Measurements from ENCODE around the gene INPP1. TPM values are rescaled to one million over a fixed set of nuclear protein-coding genes. Genes with fewer than 3 reads are reported as not detected.
A peak's percentile ranks its signal among the peaks of the same experiment; 100 is the strongest.
"Not testable (repeated sequence)": the region's sequence is repeated elsewhere in the genome, so short reads cannot be mapped to it uniquely, and the experiment has no call there.

Gene INPP1
- 7.2 TPM for total RNA-seq
- polyA plus RNA-seq (ENCODE audit: insufficient read depth in 1 of 8, insufficient read length in 8 of 8, low replicate concordance in 1 of 8): 10 to 100 TPM; 15.5 to 24.1 (median 19.3) TPM
- long read RNA-seq, donor 1, partial matches to known transcripts: 0 of 3 reads
- long read RNA-seq, donor 1, other reads (novel, unspliced or antisense): 0 of 3 reads
- long read RNA-seq, donor 2, partial matches to known transcripts: 0 of 2 reads
- long read RNA-seq, donor 2, other reads (novel, unspliced or antisense): 0 of 2 reads
- long read RNA-seq, donor 3, partial matches to known transcripts: 17 of 23 reads
- long read RNA-seq, donor 3, other reads (novel, unspliced or antisense): 0 of 23 reads
- long read RNA-seq, donor 4, partial matches to known transcripts: 0 of 4 reads
- long read RNA-seq, donor 4, other reads (novel, unspliced or antisense): 0 of 4 reads
- long read RNA-seq, donor 5, transcript INPP1-201 (6 exons, 1,919 nt): major isoform, 9 of 22 reads
- long read RNA-seq, donor 5, partial matches to known transcripts: 11 of 22 reads
- long read RNA-seq, donor 5, other reads (novel, unspliced or antisense): 0 of 22 reads
- long read RNA-seq, donor 6, partial matches to known transcripts: 0 of 8 reads
- long read RNA-seq, donor 6, other reads (novel, unspliced or antisense): 0 of 8 reads
- long read RNA-seq, donor 7, partial matches to known transcripts: 0 of 5 reads
- long read RNA-seq, donor 7, other reads (novel, unspliced or antisense): 0 of 5 reads
- long read RNA-seq, donor 8, partial matches to known transcripts: 0 of 2 reads
- long read RNA-seq, donor 8, other reads (novel, unspliced or antisense): 0 of 2 reads
- long read RNA-seq, donor 9, partial matches to known transcripts: 0 of 2 reads
- long read RNA-seq, donor 9, other reads (novel, unspliced or antisense): 0 of 2 reads
- long read RNA-seq, donor 10, transcript INPP1-201 (6 exons, 1,919 nt): major isoform, 7 of 17 reads
- long read RNA-seq, donor 10, partial matches to known transcripts: 10 of 17 reads
- long read RNA-seq, donor 10, other reads (novel, unspliced or antisense): 0 of 17 reads
- long read RNA-seq, donor 11, transcript INPP1-201 (6 exons, 1,919 nt): major isoform, 5 of 17 reads
- long read RNA-seq, donor 11, partial matches to known transcripts: 12 of 17 reads
- long read RNA-seq, donor 11, other reads (novel, unspliced or antisense): 0 of 17 reads

- peak within 1 kb of the TSS; percentile 77 for H3K4me3 ChIP-seq (ENCODE audit: low read length)
- peaks cover 13% of the 10 kb centered on the region for H3K4me1 ChIP-seq (ENCODE audit: control insufficient read depth, insufficient read depth, low read length)
- H3K36me3 ChIP-seq (ENCODE audit: control insufficient read depth, insufficient read depth, low read length): no peaks in the 10 kb centered on the region
- H3K27me3 ChIP-seq (ENCODE audit: control insufficient read depth, insufficient read depth, low read length): no peaks in the 10 kb centered on the region
- H3K9me3 ChIP-seq (replicated peaks; ENCODE audit: control insufficient read depth, low read depth, low read length): no peaks in the 10 kb centered on the region
- under 1% methylated on average over 96 of the region's 99 CpGs for WGBS (ENCODE audit: insufficient coverage)
- peak; percentile 88 for DNase-seq
- H3K27ac ChIP-seq (ENCODE audit: low read length): peak within 1 kb of the TSS; percentile 89
Observed at GRCh38 chr2:190343536-190344275, at the start of gene INPP1. TSS of gene INPP1 (plus strand) at chr2:190343589. CDS start at chr2:190360103, 16,514 bp downstream.

- H3K27me3 ChIP-seq (ENCODE audit: control insufficient read depth, insufficient read depth, low read length); H3K4me3 ChIP-seq (ENCODE audit: low read length); H3K9me3 ChIP-seq (replicated peaks; ENCODE audit: control insufficient read depth, low read depth, low read length); DNase-seq; H3K27ac ChIP-seq (ENCODE audit: low read length); H3K4me1 ChIP-seq (ENCODE audit: control insufficient read depth, insufficient read depth, low read length): not testable (repeated sequence)
- no CpG with 5 or more reads among the region's 2 CpGs for WGBS (ENCODE audit: insufficient coverage)
- peaks cover 19% of the 10 kb centered on the region for H3K36me3 ChIP-seq (ENCODE audit: control insufficient read depth, insufficient read depth, low read length)
Observed at GRCh38 chr2:190297880-190298279, 45.5 kb upstream of the INPP1 start.

- Histone ChIP-seq H3K36me3 (ENCODE audit: control insufficient read depth, insufficient read depth, low read length) (peaks cover 21% of the 10 kb centered on the region), H3K4me1 (ENCODE audit: control insufficient read depth, insufficient read depth, low read length) (no peaks in the 10 kb centered on the region), H3K27me3 (ENCODE audit: control insufficient read depth, insufficient read depth, low read length) (no peaks in the 10 kb centered on the region), H3K27ac (ENCODE audit: low read length) (no peak overlapping the region), H3K4me3 (ENCODE audit: low read length) (no peak overlapping the region), H3K9me3 (replicated peaks; ENCODE audit: control insufficient read depth, low read depth, low read length) (peaks cover 2% of the 10 kb centered on the region)
- no peak for DNase-seq
Observed at GRCh38 chr2:190301032-190301431, 42.4 kb upstream of the INPP1 start.

- no peak overlapping the region for H3K27ac ChIP-seq (ENCODE audit: low read length)
- H3K27me3 ChIP-seq (ENCODE audit: control insufficient read depth, insufficient read depth, low read length): no peaks in the 10 kb centered on the region
- no peak for DNase-seq
- no CpG with 5 or more reads among the region's 1 CpG for WGBS (ENCODE audit: insufficient coverage)
- peaks cover 2% of the 10 kb centered on the region for H3K9me3 ChIP-seq (replicated peaks; ENCODE audit: control insufficient read depth, low read depth, low read length)
- no peaks in the 10 kb centered on the region for H3K4me1 ChIP-seq (ENCODE audit: control insufficient read depth, insufficient read depth, low read length)
- no peak overlapping the region for H3K4me3 ChIP-seq (ENCODE audit: low read length)
- peaks cover 18% of the 10 kb centered on the region for H3K36me3 ChIP-seq (ENCODE audit: control insufficient read depth, insufficient read depth, low read length)
Observed at GRCh38 chr2:190302052-190302451, 41.3 kb upstream of the INPP1 start.

GRCh38 chr2:190303647-190304046, 39.7 kb upstream of the INPP1 start:
- Histone ChIP-seq H3K4me3 (ENCODE audit: low read length) (no peak overlapping the region), H3K27ac (ENCODE audit: low read length) (no peak overlapping the region), H3K4me1 (ENCODE audit: control insufficient read depth, insufficient read depth, low read length) (no peaks in the 10 kb centered on the region), H3K9me3 (replicated peaks; ENCODE audit: control insufficient read depth, low read depth, low read length) (no peaks in the 10 kb centered on the region), H3K27me3 (ENCODE audit: control insufficient read depth, insufficient read depth, low read length) (no peaks in the 10 kb centered on the region), H3K36me3 (ENCODE audit: control insufficient read depth, insufficient read depth, low read length) (peaks cover 20% of the 10 kb centered on the region)
- no peak for DNase-seq

GRCh38 chr2:190304404-190304803, 39.0 kb upstream of the INPP1 start:
- H3K27ac ChIP-seq (ENCODE audit: low read length): no peak overlapping the region
- WGBS (ENCODE audit: insufficient coverage): no CpG with 5 or more reads among the region's 5 CpGs
- no peaks in the 10 kb centered on the region for H3K4me1 ChIP-seq (ENCODE audit: control insufficient read depth, insufficient read depth, low read length)
- no peak overlapping the region for H3K4me3 ChIP-seq (ENCODE audit: low read length)
- no peaks in the 10 kb centered on the region for H3K27me3 ChIP-seq (ENCODE audit: control insufficient read depth, insufficient read depth, low read length)
- DNase-seq: no peak
- no peaks in the 10 kb centered on the region for H3K9me3 ChIP-seq (replicated peaks; ENCODE audit: control insufficient read depth, low read depth, low read length)
- peaks cover 22% of the 10 kb centered on the region for H3K36me3 ChIP-seq (ENCODE audit: control insufficient read depth, insufficient read depth, low read length)

GRCh38 chr2:190308031-190308430, 35.4 kb upstream of the INPP1 start:
- no peaks in the 10 kb centered on the region for H3K27me3 ChIP-seq (ENCODE audit: control insufficient read depth, insufficient read depth, low read length)
- no CpG with 5 or more reads among the region's 1 CpG for whole genome bisulfite sequencing (ENCODE audit: insufficient coverage)
- no peak for DNase-seq
- peaks cover 19% of the 10 kb centered on the region for H3K36me3 ChIP-seq (ENCODE audit: control insufficient read depth, insufficient read depth, low read length)
- H3K9me3 ChIP-seq (replicated peaks; ENCODE audit: control insufficient read depth, low read depth, low read length): no peaks in the 10 kb centered on the region
- no peak overlapping the region for H3K27ac ChIP-seq (ENCODE audit: low read length)
- H3K4me3 ChIP-seq (ENCODE audit: low read length): no peak overlapping the region
- no peaks in the 10 kb centered on the region for H3K4me1 ChIP-seq (ENCODE audit: control insufficient read depth, insufficient read depth, low read length)

- WGBS (ENCODE audit: insufficient coverage): 96% methylated on average over 4 of the region's 7 CpGs
- H3K27me3 ChIP-seq (ENCODE audit: control insufficient read depth, insufficient read depth, low read length): no peaks in the 10 kb centered on the region
- DNase-seq: no peak
- H3K9me3 ChIP-seq (replicated peaks; ENCODE audit: control insufficient read depth, low read depth, low read length): no peaks in the 10 kb centered on the region
- peaks cover 16% of the 10 kb centered on the region for H3K36me3 ChIP-seq (ENCODE audit: control insufficient read depth, insufficient read depth, low read length)
- H3K27ac ChIP-seq (ENCODE audit: low read length): no peak overlapping the region
- H3K4me1 ChIP-seq (ENCODE audit: control insufficient read depth, insufficient read depth, low read length): no peaks in the 10 kb centered on the region
- H3K4me3 ChIP-seq (ENCODE audit: low read length): no peak overlapping the region
Observed at GRCh38 chr2:190311893-190312634, 31.3 kb upstream of the INPP1 start.

GRCh38 chr2:190312635-190313025, 30.8 kb upstream of the INPP1 start:
- H3K36me3 ChIP-seq (ENCODE audit: control insufficient read depth, insufficient read depth, low read length): peaks cover 20% of the 10 kb centered on the region
- H3K4me3 ChIP-seq (ENCODE audit: low read length); H3K27ac ChIP-seq (ENCODE audit: low read length); H3K4me1 ChIP-seq (ENCODE audit: control insufficient read depth, insufficient read depth, low read length); H3K9me3 ChIP-seq (replicated peaks; ENCODE audit: control insufficient read depth, low read depth, low read length); H3K27me3 ChIP-seq (ENCODE audit: control insufficient read depth, insufficient read depth, low read length); DNase-seq: not testable (repeated sequence)
- 88% methylated on average over 2 of the region's 5 CpGs for WGBS (ENCODE audit: insufficient coverage)
